ENCODE data around the gene ZNF728. TPM values are rescaled to one million over a fixed set of nuclear protein-coding genes. Genes with fewer than 3 reads are reported as not detected.
"Not testable (repeated sequence)": the region's sequence is repeated elsewhere in the genome, so short reads cannot be mapped to it uniquely, and the experiment has no call there.

The ZNF728 gene
- total RNA-seq (not detected), polyA plus RNA-seq (not detected)

DNA sequence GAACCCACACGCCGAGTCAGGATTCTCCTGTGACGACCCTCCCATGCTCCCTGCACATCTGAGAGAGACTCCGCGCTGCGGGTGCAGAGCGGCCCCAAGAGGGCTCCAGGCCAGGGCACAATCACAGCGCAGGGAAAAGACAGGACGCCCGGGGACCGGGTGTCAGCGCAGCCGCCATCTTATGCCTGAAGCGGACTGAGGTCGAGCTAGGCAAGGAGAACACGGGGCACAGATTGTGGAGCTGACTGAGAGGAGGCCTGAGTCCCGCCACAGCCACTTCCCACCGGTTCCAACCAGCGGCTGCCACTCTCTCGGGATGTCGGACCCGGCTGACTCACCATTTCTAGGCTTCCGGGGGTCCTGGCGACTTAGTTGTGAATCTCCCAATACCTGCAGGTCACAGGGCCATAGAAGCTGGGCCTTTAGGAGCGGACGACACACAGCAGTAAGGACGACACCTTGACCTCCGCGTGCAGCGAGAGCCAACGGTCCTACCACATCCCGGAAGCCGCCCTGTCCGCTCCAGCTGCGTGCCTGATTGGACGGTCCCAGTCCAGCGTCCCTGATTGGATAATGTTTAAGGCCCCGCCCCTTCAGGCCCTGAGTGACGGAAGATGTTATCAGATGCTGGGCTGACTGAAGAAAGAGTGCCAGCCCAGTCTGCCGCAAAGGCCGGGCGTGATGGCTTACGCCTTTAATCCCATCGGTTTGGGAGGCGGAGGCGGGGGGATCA, at the start of gene ZNF728:
Gene ZNF728, minus strand, starts transcription at position 487 of the 733 bp plus-strand sequence. Its CDS starts 146 bp downstream, at position 341.
- Mint-ChIP-seq H3K27ac (no peak within 1 kb of the TSS), H3K27me3 (no peaks in the 10 kb centered on the region), H3K4me3 (peak within 1 kb of the TSS in 1 of 4 donors; percentile 43), H3K9me3 (peaks cover 0 to 41% (median 16%) of the 10 kb centered on the region in 7 donors), H3K4me1 (no peaks in the 10 kb centered on the region), H3K36me3 (peaks cover 9% of the 10 kb centered on the region)
- Histone ChIP-seq H3K4me1 (ENCODE audit: control insufficient read depth, insufficient read depth, low read length, poor library complexity, severe bottlenecking) (no peaks in the 10 kb centered on the region), H3K9me3 (ENCODE audit: control insufficient read depth in 2 of 2, low read length in 2 of 2) (peaks cover 5 to 20% of the 10 kb centered on the region in 2 experiments), H3K4me3 (ENCODE audit: low read depth, low read length) (no peak within 1 kb of the TSS), H3K27me3 (ENCODE audit: control insufficient read depth, insufficient read depth, low read length) (no peaks in the 10 kb centered on the region), H3K36me3 (ENCODE audit: control insufficient read depth, insufficient read depth, low read length) (no peaks in the 10 kb centered on the region), H3K27ac (ENCODE audit: insufficient read depth, low read length, poor library complexity, severe bottlenecking) (no peak within 1 kb of the TSS)
- ATAC-seq (ENCODE audit: low read depth in 2 of 2) (no peak), DNase-seq (no peak)

DNA sequence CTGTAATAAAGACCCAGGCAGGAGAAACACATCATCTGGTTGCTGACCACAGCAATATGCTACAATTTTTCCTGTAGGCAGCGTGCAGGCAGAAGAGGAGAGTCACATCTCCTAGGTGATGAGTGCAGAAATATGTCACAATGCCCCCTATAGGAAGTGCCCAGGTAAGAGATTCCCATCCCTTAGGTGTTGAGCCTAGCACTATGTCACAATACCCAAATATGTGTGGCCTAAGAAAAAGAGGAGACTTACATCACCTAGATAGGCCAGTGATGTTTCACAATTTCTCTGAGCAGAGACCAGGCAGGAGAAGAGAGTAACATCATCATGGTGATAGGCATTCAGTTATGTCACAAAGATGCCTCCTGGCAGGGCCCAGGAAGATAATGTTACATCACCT, 49.4 kb upstream of the ZNF728 start:
- H3K36me3 ChIP-seq (ENCODE audit: control insufficient read depth, insufficient read depth, low read length): no peaks in the 10 kb centered on the region
- H3K27ac ChIP-seq (ENCODE audit: insufficient read depth, low read length, poor library complexity, severe bottlenecking): no peak overlapping the region
- no peak for DNase-seq
- H3K4me3 Mint-ChIP-seq: no peak overlapping the region
- peaks cover 7 to 14% of the 10 kb centered on the region in 2 experiments for H3K9me3 ChIP-seq (ENCODE audit: control insufficient read depth in 2 of 2, low read length in 2 of 2)
- H3K27ac Mint-ChIP-seq: no peak overlapping the region
- no peak for ATAC-seq (ENCODE audit: low read depth in 2 of 2)
- no peaks in the 10 kb centered on the region for H3K27me3 ChIP-seq (ENCODE audit: control insufficient read depth, insufficient read depth, low read length)
- H3K4me1 ChIP-seq (ENCODE audit: control insufficient read depth, insufficient read depth, low read length, poor library complexity, severe bottlenecking): no peaks in the 10 kb centered on the region
- H3K36me3 Mint-ChIP-seq: no peaks in the 10 kb centered on the region
- H3K9me3 Mint-ChIP-seq: peaks cover 0 to 47% (median 22%) of the 10 kb centered on the region in 7 donors
- no peaks in the 10 kb centered on the region for H3K27me3 Mint-ChIP-seq
- H3K4me1 Mint-ChIP-seq: no peaks in the 10 kb centered on the region
- no peak overlapping the region for H3K4me3 ChIP-seq (ENCODE audit: low read depth, low read length)

DNA sequence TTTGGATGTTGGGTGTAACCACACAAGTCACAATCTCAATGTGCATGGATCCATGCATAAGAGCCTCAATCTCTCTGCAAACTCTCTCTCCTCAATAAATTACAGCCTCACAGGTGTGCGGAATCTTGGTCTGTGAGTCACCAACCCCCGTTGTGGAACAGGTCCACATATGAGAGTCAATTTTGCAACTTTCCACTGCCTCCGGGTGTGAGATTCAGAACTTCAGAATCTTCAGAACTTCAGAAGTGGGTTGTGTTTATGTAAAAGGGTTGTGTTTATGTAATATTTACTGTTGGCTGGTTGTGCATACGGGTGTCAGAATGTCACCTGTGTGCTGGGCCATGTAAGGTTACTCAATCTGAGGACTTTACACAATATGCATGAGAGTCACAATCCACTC, 46.3 kb upstream of the ZNF728 start:
- Histone ChIP-seq H3K27ac (ENCODE audit: insufficient read depth, low read length, poor library complexity, severe bottlenecking) (no peak overlapping the region), H3K27me3 (ENCODE audit: control insufficient read depth, insufficient read depth, low read length) (no peaks in the 10 kb centered on the region), H3K4me1 (ENCODE audit: control insufficient read depth, insufficient read depth, low read length, poor library complexity, severe bottlenecking) (no peaks in the 10 kb centered on the region), H3K4me3 (ENCODE audit: low read depth, low read length) (no peak overlapping the region), H3K9me3 (ENCODE audit: control insufficient read depth in 2 of 2, low read length in 2 of 2) (peaks cover 10 to 15% of the 10 kb centered on the region in 2 experiments), H3K36me3 (ENCODE audit: control insufficient read depth, insufficient read depth, low read length) (no peaks in the 10 kb centered on the region)
- Mint-ChIP-seq H3K9me3 (peaks cover 0 to 48% (median 25%) of the 10 kb centered on the region in 7 donors), H3K4me3 (no peak overlapping the region), H3K36me3 (no peaks in the 10 kb centered on the region), H3K4me1 (no peaks in the 10 kb centered on the region), H3K27me3 (no peaks in the 10 kb centered on the region), H3K27ac (no peak overlapping the region)
- DNase-seq (no peak), ATAC-seq (ENCODE audit: low read depth in 2 of 2) (no peak)

DNA sequence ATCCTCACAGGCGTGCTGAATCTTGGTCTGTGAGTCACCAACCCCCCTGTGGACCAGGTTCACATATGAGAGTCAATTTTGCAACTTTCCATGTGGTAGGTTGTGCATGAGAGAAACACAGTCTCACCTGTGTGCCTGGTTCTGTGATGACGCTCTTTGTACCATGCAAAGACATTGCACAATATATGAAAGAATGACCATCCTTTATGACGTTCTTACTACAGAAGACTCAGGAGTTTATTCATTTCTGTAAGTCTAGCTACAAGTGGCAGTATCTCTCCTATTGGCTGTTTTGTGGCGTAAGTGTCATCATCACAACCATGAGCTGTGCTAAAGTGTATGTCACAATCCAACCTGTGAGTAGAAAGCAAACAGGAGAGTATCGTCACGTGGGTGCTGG, 43.8 kb upstream of the ZNF728 start:
- Mint-ChIP-seq H3K9me3 (peaks cover 0 to 47% (median 24%) of the 10 kb centered on the region in 7 donors), H3K36me3 (no peaks in the 10 kb centered on the region)
- ATAC-seq (ENCODE audit: low read depth in 2 of 2): no peak

DNA sequence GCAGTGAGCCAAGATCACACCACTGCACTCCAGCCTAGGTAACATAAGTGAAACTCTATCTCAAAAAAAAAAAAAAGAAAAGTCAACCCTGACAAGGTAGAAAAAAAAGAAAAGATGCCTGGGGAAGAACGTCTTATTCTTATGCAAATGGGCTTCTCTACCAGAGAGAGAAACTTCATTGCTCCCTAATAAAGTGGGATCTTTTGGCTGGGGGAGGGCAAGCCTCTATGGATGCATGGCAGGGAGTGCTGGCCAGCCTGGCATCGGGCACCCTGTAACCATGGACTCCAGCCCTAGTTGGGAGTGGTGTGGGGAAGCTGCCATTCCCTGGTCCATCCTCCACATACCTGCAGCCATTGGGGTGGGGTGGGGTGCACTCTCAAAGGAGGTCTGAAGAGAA, 30.7 kb upstream of the ZNF728 start:
- Mint-ChIP-seq H3K9me3 (peaks cover 4 to 19% (median 14%) of the 10 kb centered on the region in 7 donors), H3K27me3 (no peaks in the 10 kb centered on the region), H3K27ac (no peak overlapping the region), H3K36me3 (peaks cover 6% of the 10 kb centered on the region), H3K4me1 (no peaks in the 10 kb centered on the region), H3K4me3 (no peak overlapping the region)
- no peak overlapping the region for H3K27ac ChIP-seq (ENCODE audit: insufficient read depth, low read length, poor library complexity, severe bottlenecking)
- peaks cover 0 to 18% of the 10 kb centered on the region in 2 experiments for H3K9me3 ChIP-seq (ENCODE audit: control insufficient read depth in 2 of 2, low read length in 2 of 2)
- no peaks in the 10 kb centered on the region for H3K27me3 ChIP-seq (ENCODE audit: control insufficient read depth, insufficient read depth, low read length)
- H3K4me3 ChIP-seq (ENCODE audit: low read depth, low read length): no peak overlapping the region
- ATAC-seq (ENCODE audit: low read depth in 2 of 2): no peak
- DNase-seq: no peak
- H3K4me1 ChIP-seq (ENCODE audit: control insufficient read depth, insufficient read depth, low read length, poor library complexity, severe bottlenecking): no peaks in the 10 kb centered on the region
- H3K36me3 ChIP-seq (ENCODE audit: control insufficient read depth, insufficient read depth, low read length): no peaks in the 10 kb centered on the region

More for the DNA sequence above, 43.8 kb upstream of the ZNF728 start:
- no peak for DNase-seq
- no peak overlapping the region for H3K4me3 Mint-ChIP-seq
- H3K4me1 Mint-ChIP-seq: no peaks in the 10 kb centered on the region
- peaks cover 11 to 15% of the 10 kb centered on the region in 2 experiments for H3K9me3 ChIP-seq (ENCODE audit: control insufficient read depth in 2 of 2, low read length in 2 of 2)
- no peaks in the 10 kb centered on the region for H3K4me1 ChIP-seq (ENCODE audit: control insufficient read depth, insufficient read depth, low read length, poor library complexity, severe bottlenecking)
- no peak overlapping the region for H3K27ac Mint-ChIP-seq
- H3K27me3 Mint-ChIP-seq: no peaks in the 10 kb centered on the region
- H3K27ac ChIP-seq (ENCODE audit: insufficient read depth, low read length, poor library complexity, severe bottlenecking): no peak overlapping the region
- H3K27me3 ChIP-seq (ENCODE audit: control insufficient read depth, insufficient read depth, low read length): no peaks in the 10 kb centered on the region
- H3K36me3 ChIP-seq (ENCODE audit: control insufficient read depth, insufficient read depth, low read length): no peaks in the 10 kb centered on the region
- H3K4me3 ChIP-seq (ENCODE audit: low read depth, low read length): no peak overlapping the region

DNA sequence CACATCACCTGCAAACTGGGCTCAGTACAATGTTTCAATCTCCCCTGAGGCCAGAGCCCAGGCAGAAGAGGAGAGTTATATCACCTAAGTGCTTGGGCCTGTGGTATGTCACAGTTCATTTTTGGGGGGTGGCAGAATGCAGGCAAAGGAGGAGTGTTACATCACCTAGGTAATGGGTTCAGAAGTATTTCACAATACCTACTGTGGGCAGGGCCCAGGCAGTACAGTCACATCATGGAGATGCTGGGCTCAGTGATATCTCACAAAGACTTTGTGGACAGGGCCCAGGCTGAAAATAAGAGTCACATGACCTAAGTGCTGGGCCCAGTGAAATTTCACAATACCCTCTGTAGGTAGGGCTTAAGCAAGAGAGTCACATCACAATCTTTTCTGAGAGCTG, 12.7 kb upstream of the ZNF728 start:
- Mint-ChIP-seq H3K4me1 (no peaks in the 10 kb centered on the region), H3K27me3 (no peaks in the 10 kb centered on the region), H3K36me3 (no peaks in the 10 kb centered on the region), H3K27ac (no peak overlapping the region), H3K9me3 (peaks cover 0 to 66% (median 10%) of the 10 kb centered on the region in 7 donors), H3K4me3 (no peak overlapping the region)
- Histone ChIP-seq H3K9me3 (ENCODE audit: control insufficient read depth in 2 of 2, low read length in 2 of 2) (peaks cover 7 to 44% of the 10 kb centered on the region in 2 experiments), H3K36me3 (ENCODE audit: control insufficient read depth, insufficient read depth, low read length) (no peaks in the 10 kb centered on the region), H3K27ac (ENCODE audit: insufficient read depth, low read length, poor library complexity, severe bottlenecking) (no peak overlapping the region), H3K4me3 (ENCODE audit: low read depth, low read length) (no peak overlapping the region), H3K27me3 (ENCODE audit: control insufficient read depth, insufficient read depth, low read length) (no peaks in the 10 kb centered on the region), H3K4me1 (ENCODE audit: control insufficient read depth, insufficient read depth, low read length, poor library complexity, severe bottlenecking) (no peaks in the 10 kb centered on the region)
- no peak for ATAC-seq (ENCODE audit: low read depth in 2 of 2)
- DNase-seq: no peak

DNA sequence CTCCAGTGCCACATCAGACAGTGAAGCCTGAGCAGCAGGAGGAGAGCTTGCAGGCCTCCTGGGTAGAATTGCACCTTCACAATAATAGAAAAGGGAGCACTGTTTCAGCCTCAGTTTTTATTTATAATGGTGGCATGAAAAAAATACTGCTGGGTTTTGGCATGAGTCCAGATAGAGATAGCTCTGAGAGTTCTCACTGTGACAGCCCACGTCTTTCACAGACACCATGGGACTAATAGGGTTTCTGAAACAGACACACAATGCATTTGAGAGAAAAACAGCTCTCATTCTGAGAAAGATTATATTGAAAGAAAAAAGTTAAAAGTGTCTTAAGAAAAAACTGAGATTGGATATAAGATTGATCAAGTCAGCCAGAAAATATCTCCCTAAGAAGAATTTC, 8.0 kb downstream of the ZNF728 start:
- H3K9me3 Mint-ChIP-seq: peaks cover 0 to 34% (median 8%) of the 10 kb centered on the region in 7 donors
- H3K9me3 ChIP-seq (ENCODE audit: control insufficient read depth in 2 of 2, low read length in 2 of 2): peaks cover 11 to 21% of the 10 kb centered on the region in 2 experiments
- not testable (repeated sequence) for H3K27me3 ChIP-seq (ENCODE audit: control insufficient read depth, insufficient read depth, low read length); ATAC-seq (ENCODE audit: low read depth in 2 of 2); H3K27me3 Mint-ChIP-seq; DNase-seq; H3K4me3 Mint-ChIP-seq; H3K27ac Mint-ChIP-seq; H3K4me3 ChIP-seq (ENCODE audit: low read depth, low read length); H3K27ac ChIP-seq (ENCODE audit: insufficient read depth, low read length, poor library complexity, severe bottlenecking); H3K36me3 Mint-ChIP-seq; H3K4me1 ChIP-seq (ENCODE audit: control insufficient read depth, insufficient read depth, low read length, poor library complexity, severe bottlenecking); H3K36me3 ChIP-seq (ENCODE audit: control insufficient read depth, insufficient read depth, low read length); H3K4me1 Mint-ChIP-seq

DNA sequence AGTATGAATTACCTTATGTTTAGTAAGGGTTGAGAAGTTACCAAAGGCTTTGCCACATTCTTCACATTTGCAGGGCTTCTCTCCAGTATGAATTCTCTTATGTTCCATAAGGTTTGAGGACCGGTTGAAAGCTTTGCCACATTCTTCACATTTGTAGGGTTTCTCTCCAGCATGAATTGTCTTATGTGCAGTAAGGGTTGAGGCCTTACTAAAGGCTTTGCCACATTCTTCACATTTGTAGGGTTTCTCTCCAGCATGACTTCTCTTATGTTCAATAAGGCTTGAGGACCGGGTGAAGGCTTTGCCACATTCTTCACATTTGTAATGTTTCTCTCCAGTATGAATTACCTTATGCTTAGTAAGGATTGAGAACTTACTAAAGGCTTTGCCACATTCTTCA, 26.7 kb downstream of the ZNF728 start:
- no peaks in the 10 kb centered on the region for H3K36me3 Mint-ChIP-seq
- peaks cover 5 to 66% (median 21%) of the 10 kb centered on the region in 7 donors for H3K9me3 Mint-ChIP-seq
- no peak overlapping the region for H3K27ac Mint-ChIP-seq
- no peak overlapping the region for H3K27ac ChIP-seq (ENCODE audit: insufficient read depth, low read length, poor library complexity, severe bottlenecking)
- H3K9me3 ChIP-seq (ENCODE audit: control insufficient read depth in 2 of 2, low read length in 2 of 2): peaks cover 46 to 51% of the 10 kb centered on the region in 2 experiments
- H3K4me3 Mint-ChIP-seq: no peak overlapping the region
- ATAC-seq (ENCODE audit: low read depth in 2 of 2) (no peak), DNase-seq (no peak)
- H3K27me3 Mint-ChIP-seq: no peaks in the 10 kb centered on the region
- H3K36me3 ChIP-seq (ENCODE audit: control insufficient read depth, insufficient read depth, low read length): no peaks in the 10 kb centered on the region
- H3K4me3 ChIP-seq (ENCODE audit: low read depth, low read length): no peak overlapping the region
- no peaks in the 10 kb centered on the region for H3K4me1 Mint-ChIP-seq
- H3K4me1 ChIP-seq (ENCODE audit: control insufficient read depth, insufficient read depth, low read length, poor library complexity, severe bottlenecking): no peaks in the 10 kb centered on the region
- H3K27me3 ChIP-seq (ENCODE audit: control insufficient read depth, insufficient read depth, low read length): no peaks in the 10 kb centered on the region
